Activated CD4-positive, alpha-beta T cell treated with anti-CD3 and anti-CD28 coated beads, Interleukin-2, Interleukin-6, amounts not matched to agents 100 ng/mL and 50 ng/mL, durations not matched to agents 16 hours and 8 hours (primary cell): ENCODE results near the gene DMAC2.
"Not testable (repeated sequence)": the region's sequence is repeated elsewhere in the genome, so short reads cannot be mapped to it uniquely, and the experiment has no call there.

ENCODE experiments used
- DNase-seq: peaks from one replicate; pipeline ENCODE4 v3.0.0-alpha.2; 2020

The DMAC2 gene

GRCh38 chr19:41439441-41440222, at the start of gene DMAC2:
DMAC2 (minus strand) TSS chr19:41439912; CDS start chr19:41439899, 13 bp downstream.
- peak; percentile 97 for DNase-seq

- not testable (repeated sequence) for DNase-seq
Observed at GRCh38 chr19:41486953-41487352, 47.2 kb upstream of the DMAC2 start.

- no peak for DNase-seq
Observed at GRCh38 chr19:41484822-41485221, 45.1 kb upstream of the DMAC2 start.

- no peak for DNase-seq
Observed at GRCh38 chr19:41480336-41480735, 40.6 kb upstream of the DMAC2 start.

- no peak for DNase-seq
Observed at GRCh38 chr19:41479757-41480191, 40.1 kb upstream of the DMAC2 start.

GRCh38 chr19:41478875-41479756, 39.4 kb upstream of the DMAC2 start:
- no peak for DNase-seq

- DNase-seq: no peak
Observed at GRCh38 chr19:41478171-41478570, 38.5 kb upstream of the DMAC2 start.

- no peak for DNase-seq
Observed at GRCh38 chr19:41476583-41476982, 36.9 kb upstream of the DMAC2 start.

GRCh38 chr19:41463257-41464256, 23.8 kb upstream of the DMAC2 start:
- peak; percentile 13 for DNase-seq

- DNase-seq: no peak
Observed at GRCh38 chr19:41462497-41462896, 22.8 kb upstream of the DMAC2 start.

GRCh38 chr19:41457241-41457640, 17.5 kb upstream of the DMAC2 start:
- peak; percentile 71 for DNase-seq

GRCh38 chr19:41456342-41456918, 16.7 kb upstream of the DMAC2 start:
- no peak for DNase-seq

- no peak for DNase-seq
Observed at GRCh38 chr19:41455936-41456335, 16.2 kb upstream of the DMAC2 start.

GRCh38 chr19:41452584-41453275, 13.0 kb upstream of the DMAC2 start:
- no peak for DNase-seq

- DNase-seq: no peak
Observed at GRCh38 chr19:41449865-41450178, 10.1 kb upstream of the DMAC2 start.

GRCh38 chr19:41449079-41449864, 9.6 kb upstream of the DMAC2 start:
- peak; percentile 82 for DNase-seq

GRCh38 chr19:41447732-41448332, 8.1 kb upstream of the DMAC2 start:
- no peak for DNase-seq

- DNase-seq: no peak
Observed at GRCh38 chr19:41445575-41445974, 5.9 kb upstream of the DMAC2 start.

- DNase-seq: no peak
Observed at GRCh38 chr19:41443813-41444455, 4.2 kb upstream of the DMAC2 start.
